ENCODE data around the gene PSMB10.
A peak's percentile ranks its signal among the peaks of the same experiment; 100 is the strongest.
"Not testable (repeated sequence)": the region's sequence is repeated elsewhere in the genome, so short reads cannot be mapped to it uniquely, and the experiment has no call there.

Gene PSMB10

GRCh38 chr16:67924140-67924906 is 12.3 kb downstream of the PSMB10 start:
- DNase-seq, result no peak

DNA sequence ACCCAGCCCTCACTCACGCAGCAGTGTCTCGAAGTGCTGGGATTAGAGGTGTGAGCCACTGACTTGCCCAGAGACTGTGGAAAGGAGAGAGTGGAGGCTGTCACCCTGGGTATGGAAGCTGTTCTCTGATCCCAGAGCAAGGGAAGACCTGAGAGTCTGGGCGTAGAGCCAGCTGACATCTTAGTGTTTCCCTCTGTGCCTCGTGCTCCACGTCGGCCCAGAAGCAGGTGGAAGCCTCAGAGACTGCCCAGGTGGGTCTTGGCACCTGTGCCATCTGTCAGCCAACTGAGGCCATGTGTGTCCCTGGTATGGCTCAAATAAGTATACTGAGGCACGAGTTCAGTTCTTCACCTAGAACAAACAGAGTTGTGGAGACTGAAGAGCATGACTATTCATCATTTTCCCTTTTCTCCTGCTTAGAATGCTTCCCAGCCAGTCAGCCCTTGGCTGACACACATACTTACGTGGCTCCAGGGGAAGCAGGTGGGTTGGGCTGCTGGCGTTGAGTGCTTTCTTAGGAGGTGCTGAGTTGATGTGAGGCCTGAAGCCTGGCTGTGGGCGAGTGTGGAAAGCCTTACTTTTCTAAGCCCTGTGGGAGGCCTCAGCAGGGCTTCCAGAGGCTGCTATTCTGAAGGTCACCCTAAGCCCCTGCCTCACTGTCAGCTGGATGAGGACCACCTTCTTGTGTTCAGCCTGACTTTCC is 13.1 kb downstream of the PSMB10 start:
- DNase-seq, result peak; percentile 60 to 69

GRCh38 chr16:67922740-67923139 is 13.9 kb downstream of the PSMB10 start:
- DNase-seq, result peak; percentile 47 to 70

- no peak for DNase-seq
Measured at GRCh38 chr16:67922221-67922620, 14.4 kb downstream of the PSMB10 start.

- peak in 1 of 2 experiments; percentile 18 for DNase-seq
Measured at GRCh38 chr16:67919622-67920221, 16.9 kb downstream of the PSMB10 start.

- DNase-seq, result peak; percentile 35 to 37
Measured at GRCh38 chr16:67917852-67918236, 18.8 kb downstream of the PSMB10 start.

- no peak for DNase-seq
Measured at GRCh38 chr16:67917140-67917851, 19.4 kb downstream of the PSMB10 start.

GRCh38 chr16:67915831-67916723 is 20.6 kb downstream of the PSMB10 start:
- no peak for DNase-seq

DNA sequence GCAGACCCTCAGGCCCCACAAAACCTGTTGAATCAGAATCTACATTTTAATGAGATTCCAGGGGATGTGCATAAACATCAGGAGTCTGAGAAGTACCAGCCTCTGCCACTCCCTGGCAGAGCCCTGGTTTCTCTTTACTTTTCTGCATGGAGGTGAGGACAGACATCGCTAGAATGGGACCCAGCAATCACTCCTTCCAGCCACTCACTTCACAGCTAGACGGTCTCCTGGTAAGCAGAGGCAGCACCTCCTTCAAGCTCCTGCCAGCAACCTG is 21.2 kb downstream of the PSMB10 start:
- not testable (repeated sequence) for DNase-seq

DNA sequence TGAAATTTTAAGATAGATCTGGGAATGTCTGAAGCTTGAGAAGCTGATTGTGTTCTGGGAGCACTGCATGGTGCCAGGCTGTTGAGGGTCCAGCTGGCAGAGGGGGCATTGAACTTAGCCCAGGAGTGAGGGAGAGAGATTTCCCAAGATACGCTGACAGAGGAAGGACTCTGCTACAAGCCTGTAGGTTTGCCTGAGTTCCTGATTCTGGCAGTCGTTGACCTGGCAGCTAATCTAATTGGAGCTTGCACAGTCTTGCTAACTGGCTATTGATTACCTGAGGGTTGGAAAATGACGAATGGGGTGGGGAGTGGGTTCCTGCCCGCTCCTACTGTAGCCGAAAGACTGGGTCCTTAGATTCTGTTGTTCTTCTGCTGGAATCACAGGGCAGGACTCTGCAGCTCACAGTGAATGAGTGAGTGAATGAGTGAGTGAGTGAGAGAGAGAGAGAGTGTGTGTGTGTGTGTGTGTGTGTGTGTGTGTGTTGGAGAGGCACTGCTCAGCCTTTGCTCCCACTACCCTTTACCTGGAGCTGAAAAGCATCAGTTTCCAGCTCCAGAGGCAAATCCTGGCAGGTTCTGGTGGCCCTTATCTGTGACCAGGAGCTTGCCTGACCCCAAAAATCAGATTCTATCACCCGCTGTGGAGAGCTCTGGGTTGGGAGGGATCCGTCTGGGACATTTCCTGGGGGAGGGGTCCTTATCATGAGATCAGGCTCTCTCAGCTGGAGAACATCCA is 21.7 kb downstream of the PSMB10 start:
- DNase-seq, result no peak

GRCh38 chr16:67910158-67910557 is 26.5 kb downstream of the PSMB10 start:
- DNase-seq, result peak in 1 of 2 experiments; percentile 39

GRCh38 chr16:67909056-67909742 is 27.5 kb downstream of the PSMB10 start:
- no peak for DNase-seq

GRCh38 chr16:67907397-67908180 is 29.1 kb downstream of the PSMB10 start:
- DNase-seq, result no peak

GRCh38 chr16:67902831-67903230 is 33.8 kb downstream of the PSMB10 start:
- DNase-seq, result no peak

- no peak for DNase-seq
Measured at GRCh38 chr16:67901734-67902133, 34.9 kb downstream of the PSMB10 start.

- DNase-seq, result no peak
Measured at GRCh38 chr16:67897231-67897630, 39.4 kb downstream of the PSMB10 start.

DNA sequence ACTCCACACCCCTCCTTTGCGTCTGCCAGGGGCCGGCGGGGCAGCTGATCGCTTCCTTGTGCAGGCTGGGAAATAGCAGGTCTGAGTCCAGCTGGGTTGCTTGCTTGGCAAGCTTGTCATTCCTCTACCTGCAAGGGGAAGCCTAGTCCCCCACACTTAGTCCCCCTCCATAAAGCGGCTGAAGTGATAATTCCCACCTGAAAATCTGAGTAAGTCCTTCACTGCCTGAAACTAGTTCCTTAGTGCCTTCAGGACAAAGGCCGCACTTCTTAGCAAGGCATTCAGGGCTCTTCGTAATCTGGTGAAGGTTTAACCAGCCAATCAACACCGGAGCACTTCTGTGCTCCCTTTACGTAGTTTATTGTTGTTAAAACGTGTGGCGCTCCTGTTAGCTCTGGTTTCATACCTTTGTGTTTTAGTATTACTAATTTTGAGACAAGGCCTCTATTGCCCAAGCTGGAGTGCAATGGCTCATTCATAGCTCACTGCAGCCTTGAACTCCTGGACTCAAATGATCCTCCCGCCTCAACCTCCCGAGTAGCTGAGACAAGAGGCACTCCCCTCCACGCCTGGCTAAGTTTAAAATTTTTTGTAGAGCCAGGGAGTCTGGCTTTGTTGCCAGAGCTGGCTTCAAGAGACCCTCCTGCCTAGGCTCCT is 42.8 kb downstream of the PSMB10 start:
- DNase-seq, result no peak

DNA sequence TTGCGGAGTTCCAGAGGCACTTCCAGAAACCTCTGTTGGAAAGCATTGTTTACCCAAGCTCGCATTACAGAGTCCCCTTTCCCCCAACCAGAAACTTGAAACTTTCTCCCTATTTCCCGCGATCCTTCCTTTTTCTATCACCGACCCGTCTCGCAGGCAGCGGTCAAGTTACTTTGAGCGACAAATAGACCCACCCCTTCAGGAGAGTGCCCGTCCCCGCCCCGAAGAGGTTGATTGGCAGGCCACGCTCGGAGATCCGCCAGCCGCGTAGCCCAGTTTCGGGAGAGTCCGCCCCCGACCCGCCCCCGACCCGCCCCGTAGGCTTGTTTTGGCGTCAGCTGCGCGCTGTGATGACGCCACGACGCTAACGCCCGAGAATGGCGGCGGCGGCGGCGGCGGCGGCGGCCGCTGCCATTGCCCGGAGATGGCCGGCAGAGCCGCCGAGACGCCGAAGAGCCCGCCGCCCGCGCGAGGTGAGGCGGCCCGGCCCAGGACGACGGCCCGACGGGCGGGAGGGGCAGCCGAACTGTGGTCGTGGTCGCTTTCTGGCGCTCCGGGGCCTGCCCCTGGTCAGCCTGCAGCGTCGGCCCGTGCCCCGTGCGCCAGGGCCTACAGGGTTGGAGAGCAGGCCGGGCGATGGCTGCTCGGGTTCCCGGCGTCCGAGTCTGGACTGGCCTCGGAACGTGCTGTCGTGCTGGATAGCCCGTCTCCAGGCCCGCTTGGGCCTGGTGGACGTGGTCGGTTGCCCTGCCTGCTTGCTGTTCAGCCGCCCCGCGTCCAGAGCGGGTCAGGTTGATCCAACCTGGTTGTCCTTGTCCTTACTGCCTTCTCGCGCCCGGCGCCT is 43.5 kb downstream of the PSMB10 start, which contains the start of gene PSKH1:
Gene PSKH1, plus strand, starts transcription at position 356 of the 844 bp plus-strand sequence. CDS start 15,496 bp downstream, outside the sequence.
- DNase-seq, result peak; percentile 92 to 94

DNA sequence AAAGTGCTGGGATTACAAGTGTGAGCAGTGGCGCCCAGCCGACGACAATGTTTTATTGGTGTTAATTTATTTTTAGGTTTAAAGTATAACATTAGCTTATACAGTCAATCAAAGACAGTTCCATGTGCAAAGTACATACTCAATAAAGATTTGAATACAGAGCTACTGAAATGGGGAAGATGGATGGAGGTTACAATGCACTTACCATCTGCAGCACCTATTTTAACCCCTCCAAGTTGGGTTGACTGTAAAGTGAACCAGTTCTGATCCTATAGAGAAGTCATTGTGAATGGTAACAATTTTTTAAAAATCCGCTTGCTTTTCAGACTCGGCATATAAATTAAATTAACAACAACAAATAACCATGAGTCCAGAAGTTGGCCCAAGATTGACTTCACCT is 44.3 kb downstream of the PSMB10 start:
- DNase-seq, result no peak
